Adrenal gland (tissue), 12 donors: ENCODE measurements around the gene UFD1. TPM values are rescaled to one million over a fixed set of nuclear protein-coding genes. Genes with fewer than 3 reads are reported as not detected.
"Not testable (repeated sequence)": the region's sequence is repeated elsewhere in the genome, so short reads cannot be mapped to it uniquely, and the experiment has no call there.

Experiments used
- DNase-seq, 7 donors: peaks; one replicate each; pipeline ENCODE4 v3.0.0-alpha.2; 2019 to 2020
- H3K27ac ChIP-seq, 5 donors: fragments of 200-600 bp; sonication (generic) in 4 of 5; 1 replicate in 3 of 5; 2 replicates in 2 of 5; pipeline versions ENCODE4 v1.5.1 to v1.8.0; 2016 to 2020; ENCODE audit warnings: mild to moderate bottlenecking in 1 of 5
- H3K27me3 ChIP-seq: fragments of 200-600 bp; 2 replicates; pipeline ENCODE4 v1.8.0; 2021
- H3K36me3 ChIP-seq, 2 donors: fragments of 200-600 bp; replicated peaks in 1 of 2; 1 replicate in 1 of 2; 2 replicates in 1 of 2; pipeline versions ENCODE4 v1.5.1 to v1.8.0; 2018 to 2022
- H3K4me1 ChIP-seq, 2 donors: fragments of 200-600 bp; replicated peaks in 1 of 2; 1 replicate in 1 of 2; 2 replicates in 1 of 2; pipeline versions ENCODE4 v1.5.1 to v1.8.0; 2018 to 2021
- H3K4me3 ChIP-seq, 4 donors: fragments of 200-600 bp; sonication (generic) in 3 of 4; one replicate each; pipeline ENCODE4 v1.5.1; 2016 to 2018
- H3K9me3 ChIP-seq, 3 donors: fragments of 200-600 bp; sonication (generic) in 1 of 3; replicated peaks in 1 of 3; 1 replicate in 2 of 3; 2 replicates in 1 of 3; pipeline versions ENCODE4 v1.5.1 to v1.8.0; 2016 to 2021
- CTCF ChIP-seq, 6 experiments: fragments of 450-650 bp in 4 of 6; fragments of 200-600 bp in 2 of 6; sonication (generic) in 1 of 6; IDR thresholded peaks; 1 replicate in 5 of 6; 2 replicates in 1 of 6; pipeline versions ENCODE4 v1.5.1 to v1.8.0; 2016 to 2021; ENCODE audit warnings: antibody characterized with exemption in 6 of 6, mild to moderate bottlenecking in 2 of 6, moderate library complexity in 1 of 6
- POLR2A ChIP-seq, 2 donors: fragments of 450-650 bp; IDR thresholded peaks; one replicate each; pipeline ENCODE4 v1.6.1; 2017; ENCODE audit warnings: antibody characterized with exemption in 2 of 2, mild to moderate bottlenecking in 2 of 2, moderate library complexity in 1 of 2
- WGBS, 4 donors: extraction: QIAGEN DNeasy Blood & Tissue Kit in 2 of 4; methylation state at CpG; one replicate each; pipeline versions ENCODE4 v1.1.5 to v1.1.7; 2013 to 2017; 5-methylcytosine and 5-hydroxymethylcytosine counted together
- intact Hi-C, 2 donors: fragments of 100-400 bp; cut with DNase I; formaldehyde crosslinking; loops; one replicate each; pipeline versions ENCODE4 v1.14.1 to v1.15.0; 2022 to 2023
- polyA plus RNA-seq, 3 donors: library from polyadenylated mRNA; stranded (reverse); fragments of 200-250 nt in 2 of 3; fragments of 350-450 nt in 1 of 3; fragmentation: Illumina TruSeq in 1 of 3; extraction: RNeasy Lipid Tissue Mini Kit (QIAGEN cat#74804) in 1 of 3; gene quantifications; one replicate each; pipeline ENCODE4 v1.2.3, GENCODE V29; 2013 to 2014
- total RNA-seq, 9 donors: library from RNA; depleted of rRNA in 4 of 9; stranded (reverse); fragments of >200 nt in 4 of 9; fragments of 120-200 nt in 1 of 9; fragmentation: NEBNext Ultra II Directional in 1 of 9; extraction: Animal tissue kit (Norgen Biotek cat#: 25700) in 1 of 9; gene quantifications; one replicate each; pipeline versions ENCODE4 v1.1.0 to v1.2.4, GENCODE V29; 2013 to 2023
- donor health status: healthy with polysubstance abuse.
- donor health status: Bipolar disorder and iron deficiency.
- donor health status: DM: yes; HTN: yes; CAD: no.
- donor health status: DM: no; HTN: no; CAD: no.
- donor health status: DM: no; HTN: no; CAD: no.
- donor health status: DM: yes; HTN: yes; CAD: no.

Gene UFD1
- total and polyA plus RNA-seq, 12 donors: 20.1 to 128 (median 45.6) TPM

GRCh38 chr22:19440411-19441195, 38.4 kb downstream of the UFD1 start:
- intact Hi-C loops: no loop called here
- DNase-seq: peak in 6 of 7 donors; percentile 29 to 74 (median 55)
- WGBS, 4 donors: 66 to 83% (median 78%) methylated on average over 8 of the region's 8 CpGs
- TF ChIP-seq POLR2A (IDR thresholded peaks at IDR 0.05) (no peak), CTCF (IDR thresholded peaks at IDR 0.05) (no peak)
- Histone ChIP-seq H3K36me3 (peaks cover 0 to 31% of the 10 kb centered on the region in 2 donors), H3K4me1 (peaks cover 0 to 6% of the 10 kb centered on the region in 2 donors), H3K4me3 (no peak overlapping the region), H3K9me3 (no peaks in the 10 kb centered on the region), H3K27me3 (no peaks in the 10 kb centered on the region), H3K27ac (no peak overlapping the region)

DNA sequence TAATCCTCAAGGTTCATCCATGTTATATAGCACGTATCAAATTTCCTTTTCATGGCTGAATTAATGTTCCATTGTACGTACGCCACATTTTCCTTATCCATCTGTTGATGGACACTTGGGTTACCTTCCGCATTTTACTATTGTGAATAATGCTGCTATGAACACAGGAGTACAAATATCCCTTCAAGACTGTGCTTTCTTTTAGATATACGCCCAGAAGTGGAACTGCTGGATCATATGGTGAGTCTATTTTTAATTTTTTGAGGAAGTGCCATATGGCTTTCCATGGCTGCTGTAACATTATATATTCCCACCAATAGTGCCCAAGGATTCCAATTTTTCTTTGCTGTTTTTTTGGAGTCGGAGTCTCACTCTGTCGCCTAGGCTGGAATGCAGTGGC, 40.7 kb downstream of the UFD1 start:
- Histone ChIP-seq H3K27ac (no peak overlapping the region), H3K27me3 (no peaks in the 10 kb centered on the region), H3K4me1 (peaks cover under 1 to 5% of the 10 kb centered on the region in 2 donors), H3K36me3 (peaks cover 0 to 28% of the 10 kb centered on the region in 2 donors), H3K4me3 (no peak overlapping the region), H3K9me3 (no peaks in the 10 kb centered on the region)
- intact Hi-C loops: no loop called here
- WGBS, 4 donors: 85 to 92% (median 87%) methylated on average over 7 of the region's 7 CpGs
- DNase-seq: no peak
- TF ChIP-seq POLR2A (IDR thresholded peaks at IDR 0.05) (no peak), CTCF (IDR thresholded peaks at IDR 0.05) (no peak)

DNA sequence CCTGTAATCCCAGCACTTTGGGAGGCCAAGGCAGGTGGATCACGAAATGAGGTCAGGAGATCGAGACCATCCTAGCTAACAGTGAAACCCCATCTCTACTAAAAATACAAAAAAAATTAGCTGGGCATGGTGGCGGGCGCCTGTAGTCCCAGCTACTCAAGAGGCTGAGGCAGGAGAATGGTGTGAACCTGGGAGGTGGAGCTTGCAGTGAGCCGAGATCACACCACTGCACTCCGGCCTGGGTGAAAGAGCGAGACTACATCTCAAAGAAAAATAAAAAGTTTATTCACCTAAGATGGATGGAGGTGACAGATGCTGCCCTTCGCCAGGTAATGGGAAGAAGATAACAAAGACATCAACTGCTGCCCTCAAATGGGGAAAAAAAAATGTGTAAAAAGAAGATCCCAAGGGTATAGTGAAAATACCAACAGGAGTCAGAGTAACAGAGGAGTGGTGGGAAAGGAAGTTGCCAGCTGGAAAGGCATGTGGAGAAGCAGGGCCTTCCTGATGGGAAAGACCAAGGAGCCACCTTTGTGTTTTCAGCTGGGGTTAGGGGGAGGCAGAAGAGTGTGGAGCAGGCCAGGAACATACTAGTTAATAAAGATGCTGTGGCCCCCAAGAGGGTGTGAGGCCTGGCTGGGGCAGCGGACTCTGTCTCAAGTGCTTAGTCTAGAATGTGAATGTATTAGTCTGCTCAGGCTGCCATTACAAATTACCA, 42.4 kb downstream of the UFD1 start:
- H3K27me3 ChIP-seq, DNase-seq, H3K4me3 ChIP-seq, intact Hi-C loops, H3K27ac ChIP-seq, H3K9me3 ChIP-seq: not testable (repeated sequence)
- 90 to 94% (median 93%) methylated on average over 9 of the region's 9 CpGs for WGBS, 4 donors
- Histone ChIP-seq H3K36me3 (peaks cover 0 to 26% of the 10 kb centered on the region in 2 donors), H3K4me1 (peaks cover 6 to 12% of the 10 kb centered on the region in 2 donors)

DNA sequence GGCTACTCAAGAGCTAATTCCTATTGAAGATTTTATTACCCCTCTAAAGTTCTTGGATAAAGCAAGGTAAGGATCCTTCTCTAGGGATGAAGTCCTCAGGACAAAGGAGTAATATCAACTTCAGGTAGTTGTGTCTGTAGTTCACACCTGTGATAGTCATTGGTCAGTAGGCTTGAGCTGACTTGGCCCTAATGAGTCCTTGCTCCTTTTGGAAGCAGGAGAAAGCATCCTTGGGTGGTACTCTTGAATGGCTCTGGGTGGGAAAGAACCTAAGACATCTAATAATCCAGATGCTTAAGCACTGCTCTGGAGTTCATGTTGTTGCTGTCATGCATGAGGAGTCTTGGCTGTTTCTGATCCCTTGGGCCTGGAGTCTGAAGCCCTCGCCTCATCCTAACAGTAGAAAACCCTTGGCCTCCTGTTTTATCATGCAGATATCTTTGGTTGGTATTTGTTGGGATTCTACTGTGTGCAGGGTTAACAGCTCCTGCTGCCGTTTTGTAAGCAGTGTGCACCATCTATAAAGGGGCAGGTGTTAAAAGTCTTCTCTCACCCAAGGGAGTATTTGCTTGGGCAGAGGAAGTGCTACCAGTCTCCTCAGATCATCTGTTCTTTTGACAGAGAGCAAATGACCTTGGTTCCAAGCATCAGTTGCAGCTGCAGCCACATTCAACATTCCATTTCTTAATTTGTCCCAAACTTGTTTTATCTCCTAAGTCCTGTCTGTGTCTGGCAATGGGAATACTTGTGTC, 44.0 kb downstream of the UFD1 start:
- H3K4me1 ChIP-seq: peaks cover 15 to 23% of the 10 kb centered on the region in 2 donors
- no peak for DNase-seq
- no peaks in the 10 kb centered on the region for H3K27me3 ChIP-seq
- intact Hi-C loops: no loop called here
- H3K9me3 ChIP-seq: no peaks in the 10 kb centered on the region
- peaks cover 0 to 26% of the 10 kb centered on the region in 2 donors for H3K36me3 ChIP-seq
- 67 to 86% (median 84%) methylated on average over 1 to 2 of the region's 2 CpGs for WGBS, 4 donors
- no peak for TF ChIP-seq POLR2A (IDR thresholded peaks at IDR 0.05)
- TF ChIP-seq CTCF (IDR thresholded peaks at IDR 0.05): no peak
- no peak overlapping the region for H3K27ac ChIP-seq
- H3K4me3 ChIP-seq: no peak overlapping the region
